Stimulated activated CD8-positive, alpha-beta memory T cell treated with anti-CD3 and anti-CD28 coated beads, Interleukin-4, amount 100 ng/mL, for 4 hours (primary cell): ENCODE data around the gene WDR27.

ENCODE experiments used
- DNase-seq, 2 donors: peaks; one replicate each; pipeline ENCODE4 v3.0.0-alpha.2; 2020; ENCODE audit warnings: low read depth in 2 of 2, low spot score in 1 of 2

The WDR27 gene

GRCh38 chr6:169568314-169569087 lies 133.3 kb downstream of the WDR27 start:
- DNase-seq = no peak

GRCh38 chr6:169567819-169568218 lies 134.0 kb downstream of the WDR27 start:
- DNase-seq = no peak

- no peak for DNase-seq
Measured at GRCh38 chr6:169566961-169567750, 134.7 kb downstream of the WDR27 start.

- DNase-seq = no peak
Measured at GRCh38 chr6:169566319-169566718, 135.5 kb downstream of the WDR27 start.

GRCh38 chr6:169564453-169565240 lies 137.2 kb downstream of the WDR27 start:
- no peak for DNase-seq

GRCh38 chr6:169561665-169562064 lies 140.2 kb downstream of the WDR27 start:
- DNase-seq = no peak

- no peak for DNase-seq
Measured at GRCh38 chr6:169559592-169559991, 142.2 kb downstream of the WDR27 start.

- no peak for DNase-seq
Measured at GRCh38 chr6:169558774-169559441, 142.9 kb downstream of the WDR27 start.

GRCh38 chr6:169558378-169558773 lies 143.5 kb downstream of the WDR27 start:
- DNase-seq = no peak

GRCh38 chr6:169557887-169558286 lies 143.9 kb downstream of the WDR27 start:
- DNase-seq = no peak

GRCh38 chr6:169556758-169557548 lies 144.9 kb downstream of the WDR27 start:
- DNase-seq = no peak

GRCh38 chr6:169555971-169556617 lies 145.7 kb downstream of the WDR27 start:
- DNase-seq = no peak

GRCh38 chr6:169545982-169546381 lies 155.8 kb downstream of the WDR27 start:
- DNase-seq = no peak

- no peak for DNase-seq
Measured at GRCh38 chr6:169543704-169544103, 158.1 kb downstream of the WDR27 start.

- no peak for DNase-seq
Measured at GRCh38 chr6:169542491-169542890, 159.3 kb downstream of the WDR27 start.

GRCh38 chr6:169539176-169539897 lies 162.5 kb downstream of the WDR27 start:
- DNase-seq = no peak

- no peak for DNase-seq
Measured at GRCh38 chr6:169536446-169537170, 165.2 kb downstream of the WDR27 start.

GRCh38 chr6:169534039-169534421 lies 167.8 kb downstream of the WDR27 start:
- DNase-seq = no peak
